Measurements from ENCODE around the gene C22orf39. TPM values are rescaled to one million over a fixed set of nuclear protein-coding genes. Genes with fewer than 3 reads are reported as not detected.

C22orf39 gene
- total RNA-seq, 1 donor: 14.8 TPM

- Histone ChIP-seq H3K4me2 (ENCODE audit: insufficient read depth, low read length) (peak overlapping the region; percentile 94), H3K9me3 (ENCODE audit: low read depth, low read length) (no peaks in the 10 kb centered on the region), H3K27ac (ENCODE audit: low read depth, low read length) (peak overlapping the region; percentile 91), H4K20me1 (ENCODE audit: insufficient read depth, low read length) (peaks cover 27% of the 10 kb centered on the region), H3K79me2 (ENCODE audit: insufficient read depth, low read length) (peaks cover 59% of the 10 kb centered on the region), H3K27me3 (ENCODE audit: insufficient read depth, low read length) (no peaks in the 10 kb centered on the region), H3K4me1 (ENCODE audit: insufficient read depth, low read length) (peaks cover 23% of the 10 kb centered on the region), H3K4me3 (ENCODE audit: insufficient read depth, low read length) (peak overlapping the region; percentile 92), H3K36me3 (ENCODE audit: insufficient read depth, low read length) (peaks cover 10% of the 10 kb centered on the region), H2AFZ (ENCODE audit: low read length) (peak overlapping the region; percentile 32)
- TF ChIP-seq CTCF (IDR thresholded peaks at IDR 0.05; ENCODE audit: extremely low read depth, low read depth, low read length): no peak
- DNase-seq (ENCODE audit: insufficient read length, low spot score, missing footprints): peak; percentile 86
These were observed 17.3 kb downstream of the C22orf39 start for GRCh38 chr22:19429950-19430889.

- TF ChIP-seq CTCF (IDR thresholded peaks at IDR 0.05; ENCODE audit: extremely low read depth, low read depth, low read length): no peak
These were observed 23.4 kb downstream of the C22orf39 start for GRCh38 chr22:19424186-19424500.

GRCh38 chr22:19422440-19423301 is 24.8 kb downstream of the C22orf39 start:
- Histone ChIP-seq H3K79me2 (ENCODE audit: insufficient read depth, low read length) (peaks cover 97% of the 10 kb centered on the region), H3K4me2 (ENCODE audit: insufficient read depth, low read length) (no peak overlapping the region), H3K27ac (ENCODE audit: low read depth, low read length) (peak overlapping the region; percentile 17), H3K27me3 (ENCODE audit: insufficient read depth, low read length) (no peaks in the 10 kb centered on the region), H3K4me1 (ENCODE audit: insufficient read depth, low read length) (peaks cover 16% of the 10 kb centered on the region), H4K20me1 (ENCODE audit: insufficient read depth, low read length) (peaks cover 58% of the 10 kb centered on the region), H3K4me3 (ENCODE audit: insufficient read depth, low read length) (no peak overlapping the region), H2AFZ (ENCODE audit: low read length) (no peak overlapping the region), H3K9me3 (ENCODE audit: low read depth, low read length) (no peaks in the 10 kb centered on the region), H3K36me3 (ENCODE audit: insufficient read depth, low read length) (no peaks in the 10 kb centered on the region)
- DNase-seq (ENCODE audit: insufficient read length, low spot score, missing footprints): no peak
- no peak for TF ChIP-seq CTCF (IDR thresholded peaks at IDR 0.05; ENCODE audit: extremely low read depth, low read depth, low read length)

More at GRCh38 chr22:19424186-19424500, 23.4 kb downstream of the C22orf39 start:
- Histone ChIP-seq H4K20me1 (ENCODE audit: insufficient read depth, low read length) (peaks cover 57% of the 10 kb centered on the region), H3K27ac (ENCODE audit: low read depth, low read length) (no peak overlapping the region), H3K27me3 (ENCODE audit: insufficient read depth, low read length) (no peaks in the 10 kb centered on the region), H3K4me3 (ENCODE audit: insufficient read depth, low read length) (no peak overlapping the region), H3K36me3 (ENCODE audit: insufficient read depth, low read length) (no peaks in the 10 kb centered on the region), H2AFZ (ENCODE audit: low read length) (no peak overlapping the region), H3K79me2 (ENCODE audit: insufficient read depth, low read length) (peaks cover 97% of the 10 kb centered on the region), H3K9me3 (ENCODE audit: low read depth, low read length) (no peaks in the 10 kb centered on the region), H3K4me1 (ENCODE audit: insufficient read depth, low read length) (peaks cover 16% of the 10 kb centered on the region), H3K4me2 (ENCODE audit: insufficient read depth, low read length) (no peak overlapping the region)
- no peak for DNase-seq (ENCODE audit: insufficient read length, low spot score, missing footprints)

GRCh38 chr22:19420321-19420720 is 27.2 kb downstream of the C22orf39 start:
- no peak for DNase-seq (ENCODE audit: insufficient read length, low spot score, missing footprints)
- Histone ChIP-seq H3K4me2 (ENCODE audit: insufficient read depth, low read length) (no peak overlapping the region), H3K4me3 (ENCODE audit: insufficient read depth, low read length) (no peak overlapping the region), H2AFZ (ENCODE audit: low read length) (no peak overlapping the region), H4K20me1 (ENCODE audit: insufficient read depth, low read length) (peaks cover 51% of the 10 kb centered on the region), H3K79me2 (ENCODE audit: insufficient read depth, low read length) (peaks cover 95% of the 10 kb centered on the region), H3K27ac (ENCODE audit: low read depth, low read length) (no peak overlapping the region), H3K4me1 (ENCODE audit: insufficient read depth, low read length) (peaks cover 16% of the 10 kb centered on the region), H3K36me3 (ENCODE audit: insufficient read depth, low read length) (no peaks in the 10 kb centered on the region), H3K27me3 (ENCODE audit: insufficient read depth, low read length) (no peaks in the 10 kb centered on the region), H3K9me3 (ENCODE audit: low read depth, low read length) (no peaks in the 10 kb centered on the region)
- no peak for TF ChIP-seq CTCF (IDR thresholded peaks at IDR 0.05; ENCODE audit: extremely low read depth, low read depth, low read length)
